ENCODE results near the gene GALK2. TPM values are rescaled to one million over a fixed set of nuclear protein-coding genes. Genes with fewer than 3 reads are reported as not detected.

Gene GALK2
- total and polyA plus RNA-seq, 8 donors = 9.3 to 28.0 (median 16.6) TPM

- FAIRE-seq (no peak), ATAC-seq (no peak), DNase-seq (no peak)
- Histone ChIP-seq H3K27ac (no peak overlapping the region), H3K4me3 (no peak overlapping the region), H3K4me1 (no peaks in the 10 kb centered on the region), H3K9me3 (no peaks in the 10 kb centered on the region), H3K36me3 (peaks cover 0 to 6% (median 4%) of the 10 kb centered on the region in 3 donors), H3K27me3 (no peaks in the 10 kb centered on the region)
- intact Hi-C loops (cut with DNase I) = no loop called here
- no peak for TF ChIP-seq CTCF (IDR thresholded peaks at IDR 0.05)
Measured at GRCh38 chr15:49287481-49287880, 117.4 kb downstream of the GALK2 start.

GRCh38 chr15:49288391-49288790 lies 118.3 kb downstream of the GALK2 start:
- Histone ChIP-seq H3K36me3 (peaks cover 0 to 6% (median 4%) of the 10 kb centered on the region in 3 donors), H3K27ac (no peak overlapping the region), H3K27me3 (no peaks in the 10 kb centered on the region), H3K4me1 (no peaks in the 10 kb centered on the region), H3K4me3 (no peak overlapping the region), H3K9me3 (no peaks in the 10 kb centered on the region)
- DNase-seq = no peak
- ATAC-seq = no peak
- FAIRE-seq = no peak
- no peak for TF ChIP-seq CTCF (IDR thresholded peaks at IDR 0.05)
- 94 to 96% methylated on average over 2 of the region's 2 CpGs for WGBS, 2 donors
- intact Hi-C loops (cut with DNase I) = no loop called here

GRCh38 chr15:49290191-49290590 lies 120.1 kb downstream of the GALK2 start:
- Histone ChIP-seq H3K4me3 (no peak overlapping the region), H3K4me1 (no peaks in the 10 kb centered on the region), H3K36me3 (peaks cover 0 to 4% (median 0%) of the 10 kb centered on the region in 3 donors), H3K27ac (no peak overlapping the region), H3K27me3 (no peaks in the 10 kb centered on the region), H3K9me3 (no peaks in the 10 kb centered on the region)
- WGBS, 2 donors = 48 to 94% methylated on average over 1 of the region's 1 CpG
- no peak for FAIRE-seq
- no peak for TF ChIP-seq CTCF (IDR thresholded peaks at IDR 0.05)
- intact Hi-C loops (cut with DNase I) = no loop called here
- no peak for DNase-seq
- no peak for ATAC-seq

DNA sequence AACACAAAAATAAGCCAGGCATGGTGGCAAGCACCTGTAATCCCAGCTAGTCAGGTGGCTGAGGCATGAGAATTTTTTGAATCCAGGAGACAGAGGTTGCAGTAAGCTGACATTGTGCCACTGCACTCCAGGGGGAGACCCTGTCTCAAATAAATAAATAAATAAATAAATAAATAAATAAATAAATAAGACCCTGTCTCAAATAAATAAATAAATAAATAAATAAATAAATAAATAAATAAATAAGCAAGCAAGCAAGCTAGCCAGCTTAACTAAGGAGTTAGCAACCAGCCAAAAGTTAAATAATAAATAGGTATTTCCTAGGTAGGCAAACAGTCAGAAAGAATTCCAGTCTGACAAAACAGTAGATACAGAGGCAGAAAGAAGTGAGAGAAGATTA lies 123.9 kb downstream of the GALK2 start:
- H3K9me3 ChIP-seq = no peaks in the 10 kb centered on the region
- H3K4me1 ChIP-seq = no peaks in the 10 kb centered on the region
- no peak overlapping the region for H3K4me3 ChIP-seq
- no peaks in the 10 kb centered on the region for H3K36me3 ChIP-seq
- no peak overlapping the region for H3K27ac ChIP-seq
- H3K27me3 ChIP-seq = no peaks in the 10 kb centered on the region
- FAIRE-seq (no peak), ATAC-seq (no peak), DNase-seq (no peak)
- no peak for TF ChIP-seq CTCF (IDR thresholded peaks at IDR 0.05)
- intact Hi-C loops (cut with DNase I) = no loop called here

- no peaks in the 10 kb centered on the region for H3K27me3 ChIP-seq
- TF ChIP-seq CTCF (IDR thresholded peaks at IDR 0.05) = no peak
- H3K9me3 ChIP-seq = no peaks in the 10 kb centered on the region
- 94 to 96% methylated on average over 1 of the region's 1 CpG for WGBS, 2 donors
- no peak overlapping the region for H3K4me3 ChIP-seq
- no peak overlapping the region for H3K27ac ChIP-seq
- no peak for FAIRE-seq
- intact Hi-C loops (cut with DNase I) = no loop called here
- no peak for DNase-seq
- H3K4me1 ChIP-seq = no peaks in the 10 kb centered on the region
- no peak for ATAC-seq
- H3K36me3 ChIP-seq = no peaks in the 10 kb centered on the region
Measured at GRCh38 chr15:49296258-49296657, 126.2 kb downstream of the GALK2 start.

Data from pancreas (tissue), 10 donors.